ENCODE results near the gene BCL2L14.

Gene BCL2L14

GRCh38 chr12:12069821-12070548 lies 754 bp upstream of the BCL2L14 start:
- H3K36me3 ChIP-seq (ENCODE audit: low read depth): no peaks in the 10 kb centered on the region
- H3K9me3 ChIP-seq (ENCODE audit: severe bottlenecking): no peaks in the 10 kb centered on the region
- TF ChIP-seq, protein P1, sequence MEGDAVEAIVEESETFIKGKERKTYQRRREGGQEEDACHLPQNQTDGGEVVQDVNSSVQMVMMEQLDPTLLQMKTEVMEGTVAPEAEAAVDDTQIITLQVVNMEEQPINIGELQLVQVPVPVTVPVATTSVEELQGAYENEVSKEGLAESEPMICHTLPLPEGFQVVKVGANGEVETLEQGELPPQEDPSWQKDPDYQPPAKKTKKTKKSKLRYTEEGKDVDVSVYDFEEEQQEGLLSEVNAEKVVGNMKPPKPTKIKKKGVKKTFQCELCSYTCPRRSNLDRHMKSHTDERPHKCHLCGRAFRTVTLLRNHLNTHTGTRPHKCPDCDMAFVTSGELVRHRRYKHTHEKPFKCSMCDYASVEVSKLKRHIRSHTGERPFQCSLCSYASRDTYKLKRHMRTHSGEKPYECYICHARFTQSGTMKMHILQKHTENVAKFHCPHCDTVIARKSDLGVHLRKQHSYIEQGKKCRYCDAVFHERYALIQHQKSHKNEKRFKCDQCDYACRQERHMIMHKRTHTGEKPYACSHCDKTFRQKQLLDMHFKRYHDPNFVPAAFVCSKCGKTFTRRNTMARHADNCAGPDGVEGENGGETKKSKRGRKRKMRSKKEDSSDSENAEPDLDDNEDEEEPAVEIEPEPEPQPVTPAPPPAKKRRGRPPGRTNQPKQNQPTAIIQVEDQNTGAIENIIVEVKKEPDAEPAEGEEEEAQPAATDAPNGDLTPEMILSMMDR (IDR thresholded peaks at IDR 0.05; ENCODE audit: poor library complexity, severe bottlenecking): no peak
- no peak overlapping the region for H3K4me3 ChIP-seq (ENCODE audit: severe bottlenecking)
- ATAC-seq (ENCODE audit: low read depth) (no peak), DNase-seq (ENCODE audit: low spot score) (no peak)
- no peaks in the 10 kb centered on the region for H3K27me3 ChIP-seq (ENCODE audit: insufficient read depth, poor library complexity, severe bottlenecking)
- no peaks in the 10 kb centered on the region for H3K4me1 ChIP-seq (ENCODE audit: insufficient read depth, poor library complexity, severe bottlenecking)
- H3K27ac ChIP-seq (ENCODE audit: poor library complexity, severe bottlenecking): no peak overlapping the region

GRCh38 chr12:12072064-12072760 lies 1.5 kb downstream of the BCL2L14 start:
- Histone ChIP-seq H3K9me3 (ENCODE audit: severe bottlenecking) (no peaks in the 10 kb centered on the region), H3K4me3 (ENCODE audit: severe bottlenecking) (no peak overlapping the region), H3K27me3 (ENCODE audit: insufficient read depth, poor library complexity, severe bottlenecking) (no peaks in the 10 kb centered on the region), H3K36me3 (ENCODE audit: low read depth) (no peaks in the 10 kb centered on the region), H3K27ac (ENCODE audit: poor library complexity, severe bottlenecking) (no peak overlapping the region), H3K4me1 (ENCODE audit: insufficient read depth, poor library complexity, severe bottlenecking) (no peaks in the 10 kb centered on the region)
- TF ChIP-seq, protein P1 (IDR thresholded peaks at IDR 0.05; ENCODE audit: poor library complexity, severe bottlenecking): no peak
- DNase-seq (ENCODE audit: low spot score): no peak
- no peak for ATAC-seq (ENCODE audit: low read depth)

DNA sequence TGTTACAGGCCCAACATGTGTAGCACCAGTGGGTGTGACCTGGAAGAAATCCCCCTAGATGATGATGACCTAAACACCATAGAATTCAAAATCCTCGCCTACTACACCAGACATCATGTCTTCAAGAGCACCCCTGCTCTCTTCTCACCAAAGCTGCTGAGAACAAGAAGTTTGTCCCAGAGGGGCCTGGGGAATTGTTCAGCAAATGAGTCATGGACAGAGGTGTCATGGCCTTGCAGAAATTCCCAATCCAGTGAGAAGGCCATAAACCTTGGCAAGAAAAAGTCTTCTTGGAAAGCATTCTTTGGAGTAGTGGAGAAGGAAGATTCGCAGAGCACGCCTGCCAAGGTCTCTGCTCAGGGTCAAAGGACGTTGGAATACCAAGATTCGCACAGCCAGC lies 8.6 kb downstream of the BCL2L14 start:
- Histone ChIP-seq H3K4me3 (ENCODE audit: severe bottlenecking) (no peak overlapping the region), H3K36me3 (ENCODE audit: low read depth) (no peaks in the 10 kb centered on the region), H3K27ac (ENCODE audit: poor library complexity, severe bottlenecking) (no peak overlapping the region), H3K27me3 (ENCODE audit: insufficient read depth, poor library complexity, severe bottlenecking) (no peaks in the 10 kb centered on the region), H3K9me3 (ENCODE audit: severe bottlenecking) (no peaks in the 10 kb centered on the region), H3K4me1 (ENCODE audit: insufficient read depth, poor library complexity, severe bottlenecking) (no peaks in the 10 kb centered on the region)
- ATAC-seq (ENCODE audit: low read depth) (no peak), DNase-seq (ENCODE audit: low spot score) (no peak)
- TF ChIP-seq, protein P1 (IDR thresholded peaks at IDR 0.05; ENCODE audit: poor library complexity, severe bottlenecking): no peak

- TF ChIP-seq, protein P1 (IDR thresholded peaks at IDR 0.05; ENCODE audit: poor library complexity, severe bottlenecking): no peak
- Histone ChIP-seq H3K27me3 (ENCODE audit: insufficient read depth, poor library complexity, severe bottlenecking) (no peaks in the 10 kb centered on the region), H3K27ac (ENCODE audit: poor library complexity, severe bottlenecking) (no peak overlapping the region), H3K9me3 (ENCODE audit: severe bottlenecking) (no peaks in the 10 kb centered on the region), H3K4me1 (ENCODE audit: insufficient read depth, poor library complexity, severe bottlenecking) (no peaks in the 10 kb centered on the region), H3K36me3 (ENCODE audit: low read depth) (no peaks in the 10 kb centered on the region), H3K4me3 (ENCODE audit: severe bottlenecking) (no peak overlapping the region)
- ATAC-seq (ENCODE audit: low read depth): peak; percentile 45; the same call in 2 of the 3 replicates
- DNase-seq (ENCODE audit: low spot score): no peak
Observed at GRCh38 chr12:12081836-12082497, 11.2 kb downstream of the BCL2L14 start.

Measured in RWPE2 (cell line).